T-helper 2 cell treated with Interferon-gamma antibody and Interleukin-4, amounts not matched to agents 5 μg/mL and 100 μg/mL, for 36 hours (primary cell): ENCODE measurements around the gene VAMP4.
"Not testable (repeated sequence)": the region's sequence is repeated elsewhere in the genome, so short reads cannot be mapped to it uniquely, and the experiment has no call there.

Experiments used
- DNase-seq: peaks from one replicate; pipeline ENCODE4 v3.0.0; 2021; ENCODE audit warnings: low spot score
- H3K27ac Mint-ChIP-seq: one replicate; pipeline ENCODE4 v1.8.0; 2021; ENCODE audit warnings: mild to moderate bottlenecking, mixed read lengths
- H3K27me3 Mint-ChIP-seq: one replicate; pipeline ENCODE4 v1.8.0; 2021; ENCODE audit warnings: low read depth, mixed read lengths
- H3K36me3 Mint-ChIP-seq: one replicate; pipeline ENCODE4 v1.8.0; 2021; ENCODE audit warnings: low read depth, mixed read lengths
- H3K4me1 Mint-ChIP-seq: one replicate; pipeline ENCODE4 v1.8.0; 2021; ENCODE audit warnings: low read depth, mixed read lengths
- H3K4me3 Mint-ChIP-seq: one replicate; pipeline ENCODE4 v1.8.0; 2022; ENCODE audit warnings: mild to moderate bottlenecking, moderate library complexity, mixed read lengths
- H3K9me3 Mint-ChIP-seq: one replicate; pipeline ENCODE4 v1.8.0; 2021; ENCODE audit warnings: mixed read lengths

Gene VAMP4

GRCh38 chr1:171702598-171702997 lies 39.3 kb downstream of the VAMP4 start:
- Mint-ChIP-seq H3K4me3 (no peak overlapping the region), H3K27ac (no peak overlapping the region), H3K27me3 (no peaks in the 10 kb centered on the region), H3K9me3 (no peaks in the 10 kb centered on the region), H3K4me1 (no peaks in the 10 kb centered on the region), H3K36me3 (peaks cover 9% of the 10 kb centered on the region)
- DNase-seq, result no peak

- DNase-seq, result no peak
- no peaks in the 10 kb centered on the region for H3K4me1 Mint-ChIP-seq
- H3K9me3 Mint-ChIP-seq, result no peaks in the 10 kb centered on the region
- no peaks in the 10 kb centered on the region for H3K27me3 Mint-ChIP-seq
- no peak overlapping the region for H3K4me3 Mint-ChIP-seq
- peaks cover 10% of the 10 kb centered on the region for H3K36me3 Mint-ChIP-seq
- H3K27ac Mint-ChIP-seq, result no peak overlapping the region
These were observed 42.3 kb downstream of the VAMP4 start for GRCh38 chr1:171699531-171699930.

GRCh38 chr1:171695772-171696171 lies 46.1 kb downstream of the VAMP4 start:
- not testable (repeated sequence) for H3K9me3 Mint-ChIP-seq, H3K4me1 Mint-ChIP-seq, DNase-seq, H3K36me3 Mint-ChIP-seq, H3K4me3 Mint-ChIP-seq, H3K27me3 Mint-ChIP-seq, H3K27ac Mint-ChIP-seq

- DNase-seq, H3K4me1 Mint-ChIP-seq, H3K27me3 Mint-ChIP-seq, H3K27ac Mint-ChIP-seq, H3K36me3 Mint-ChIP-seq, H3K4me3 Mint-ChIP-seq, H3K9me3 Mint-ChIP-seq: not testable (repeated sequence)
These were observed 48.3 kb downstream of the VAMP4 start for GRCh38 chr1:171693541-171693940.

- Mint-ChIP-seq H3K27me3 (peaks cover 6% of the 10 kb centered on the region), H3K9me3 (no peaks in the 10 kb centered on the region), H3K36me3 (no peaks in the 10 kb centered on the region), H3K4me1 (no peaks in the 10 kb centered on the region), H3K4me3 (no peak overlapping the region), H3K27ac (no peak overlapping the region)
- no peak for DNase-seq
These were observed 58.0 kb downstream of the VAMP4 start for GRCh38 chr1:171683870-171684269.

- no peak overlapping the region for H3K27ac Mint-ChIP-seq
- no peak for DNase-seq
- H3K4me1 Mint-ChIP-seq, result no peaks in the 10 kb centered on the region
- no peak overlapping the region for H3K4me3 Mint-ChIP-seq
- no peaks in the 10 kb centered on the region for H3K9me3 Mint-ChIP-seq
- H3K27me3 Mint-ChIP-seq, result peaks cover 8% of the 10 kb centered on the region
- no peaks in the 10 kb centered on the region for H3K36me3 Mint-ChIP-seq
These were observed 61.5 kb downstream of the VAMP4 start for GRCh38 chr1:171680339-171680738.

GRCh38 chr1:171676823-171677222 lies 65.0 kb downstream of the VAMP4 start:
- Mint-ChIP-seq H3K27ac (no peak overlapping the region), H3K27me3 (peaks cover 20% of the 10 kb centered on the region), H3K4me1 (no peaks in the 10 kb centered on the region), H3K36me3 (no peaks in the 10 kb centered on the region), H3K9me3 (no peaks in the 10 kb centered on the region), H3K4me3 (no peak overlapping the region)
- no peak for DNase-seq

- H3K9me3 Mint-ChIP-seq, result no peaks in the 10 kb centered on the region
- H3K36me3 Mint-ChIP-seq, result no peaks in the 10 kb centered on the region
- H3K4me3 Mint-ChIP-seq, result no peak overlapping the region
- no peak for DNase-seq
- H3K27me3 Mint-ChIP-seq, result peaks cover 22% of the 10 kb centered on the region
- H3K4me1 Mint-ChIP-seq, result no peaks in the 10 kb centered on the region
- H3K27ac Mint-ChIP-seq, result no peak overlapping the region
These were observed 67.1 kb downstream of the VAMP4 start for GRCh38 chr1:171674431-171675405.

GRCh38 chr1:171670739-171671138 lies 71.1 kb downstream of the VAMP4 start:
- Mint-ChIP-seq H3K27me3 (peaks cover 26% of the 10 kb centered on the region), H3K4me1 (no peaks in the 10 kb centered on the region), H3K4me3 (no peak overlapping the region), H3K27ac (no peak overlapping the region), H3K9me3 (no peaks in the 10 kb centered on the region), H3K36me3 (no peaks in the 10 kb centered on the region)
- no peak for DNase-seq

GRCh38 chr1:171668372-171668771 lies 73.5 kb downstream of the VAMP4 start:
- Mint-ChIP-seq H3K27me3 (peaks cover 19% of the 10 kb centered on the region), H3K4me3 (no peak overlapping the region), H3K4me1 (no peaks in the 10 kb centered on the region), H3K36me3 (no peaks in the 10 kb centered on the region), H3K9me3 (no peaks in the 10 kb centered on the region), H3K27ac (no peak overlapping the region)
- DNase-seq, result no peak

- Mint-ChIP-seq H3K27me3 (peaks cover 11% of the 10 kb centered on the region), H3K27ac (no peak overlapping the region), H3K4me3 (no peak overlapping the region), H3K36me3 (no peaks in the 10 kb centered on the region), H3K9me3 (no peaks in the 10 kb centered on the region), H3K4me1 (no peaks in the 10 kb centered on the region)
- no peak for DNase-seq
These were observed 75.6 kb downstream of the VAMP4 start for GRCh38 chr1:171666114-171666769.

GRCh38 chr1:171664976-171665375 lies 76.9 kb downstream of the VAMP4 start:
- DNase-seq, result no peak
- H3K9me3 Mint-ChIP-seq, result no peaks in the 10 kb centered on the region
- H3K27me3 Mint-ChIP-seq, result peaks cover 14% of the 10 kb centered on the region
- no peak overlapping the region for H3K4me3 Mint-ChIP-seq
- H3K4me1 Mint-ChIP-seq, result no peaks in the 10 kb centered on the region
- no peaks in the 10 kb centered on the region for H3K36me3 Mint-ChIP-seq
- H3K27ac Mint-ChIP-seq, result no peak overlapping the region

- Mint-ChIP-seq H3K27me3 (peaks cover 11% of the 10 kb centered on the region), H3K27ac (no peak overlapping the region), H3K4me3 (no peak overlapping the region), H3K36me3 (no peaks in the 10 kb centered on the region), H3K4me1 (no peaks in the 10 kb centered on the region), H3K9me3 (no peaks in the 10 kb centered on the region)
- no peak for DNase-seq
These were observed 77.8 kb downstream of the VAMP4 start for GRCh38 chr1:171663854-171664575.
